Esophagus (tissue), 2 donors: Measurements from ENCODE around the gene CDH13. TPM values are rescaled to one million over a fixed set of nuclear protein-coding genes. Genes with fewer than 3 reads are reported as not detected.
"Not testable (repeated sequence)": the region's sequence is repeated elsewhere in the genome, so short reads cannot be mapped to it uniquely, and the experiment has no call there.

Experiments used
- H3K27ac ChIP-seq, 2 donors: one replicate each; pipeline ENCODE4 v1.5.1; 2013; ENCODE audit warnings: low read depth in 2 of 2, mild to moderate bottlenecking in 2 of 2, inconsistent platforms in 1 of 2, low read length in 1 of 2, moderate library complexity in 1 of 2
- H3K27me3 ChIP-seq, 2 donors: one replicate each; pipeline ENCODE4 v1.6.1; 2013; ENCODE audit warnings: low read length in 2 of 2, control low read depth in 1 of 2, mild to moderate bottlenecking in 1 of 2; ENCODE audit not compliant: insufficient read depth in 2 of 2, control insufficient read depth in 1 of 2
- H3K36me3 ChIP-seq, 2 donors: one replicate each; pipeline ENCODE4 v1.6.1; 2013; ENCODE audit warnings: low read length in 1 of 2; ENCODE audit not compliant: control insufficient read depth in 2 of 2, insufficient read depth in 2 of 2
- H3K4me1 ChIP-seq, 2 donors: one replicate each; pipeline ENCODE4 v1.6.1; 2013; ENCODE audit warnings: low read length in 1 of 2; ENCODE audit not compliant: control insufficient read depth in 2 of 2, insufficient read depth in 2 of 2
- H3K4me3 ChIP-seq, 2 donors: one replicate each; pipeline ENCODE4 v1.5.1; 2013; ENCODE audit warnings: low read length in 2 of 2, mild to moderate bottlenecking in 2 of 2, low read depth in 1 of 2, moderate library complexity in 1 of 2
- H3K9me3 ChIP-seq, 2 donors: one replicate each; pipeline ENCODE4 v1.6.1; 2013; ENCODE audit warnings: mild to moderate bottlenecking in 2 of 2, low read depth in 1 of 2, low read length in 1 of 2, moderate library complexity in 1 of 2; ENCODE audit not compliant: control insufficient read depth in 2 of 2, insufficient read depth in 1 of 2
- WGBS, 2 donors: extraction: QIAGEN DNeasy Blood & Tissue Kit; methylation state at CpG; one replicate each; pipeline ENCODE4 v1.1.7; 2013; 5-methylcytosine and 5-hydroxymethylcytosine counted together
- polyA plus RNA-seq, 2 donors: library from polyadenylated mRNA; stranded (reverse); fragments of 200-250 nt; gene quantifications; one replicate each; pipeline ENCODE4 v1.2.3, GENCODE V29; 2013
- donor health status: healthy with polysubstance abuse.
- donor health status: Bipolar disorder and iron deficiency.

CDH13 gene
- polyA plus RNA-seq, 2 donors, result 1.3 to 4.3 TPM

DNA sequence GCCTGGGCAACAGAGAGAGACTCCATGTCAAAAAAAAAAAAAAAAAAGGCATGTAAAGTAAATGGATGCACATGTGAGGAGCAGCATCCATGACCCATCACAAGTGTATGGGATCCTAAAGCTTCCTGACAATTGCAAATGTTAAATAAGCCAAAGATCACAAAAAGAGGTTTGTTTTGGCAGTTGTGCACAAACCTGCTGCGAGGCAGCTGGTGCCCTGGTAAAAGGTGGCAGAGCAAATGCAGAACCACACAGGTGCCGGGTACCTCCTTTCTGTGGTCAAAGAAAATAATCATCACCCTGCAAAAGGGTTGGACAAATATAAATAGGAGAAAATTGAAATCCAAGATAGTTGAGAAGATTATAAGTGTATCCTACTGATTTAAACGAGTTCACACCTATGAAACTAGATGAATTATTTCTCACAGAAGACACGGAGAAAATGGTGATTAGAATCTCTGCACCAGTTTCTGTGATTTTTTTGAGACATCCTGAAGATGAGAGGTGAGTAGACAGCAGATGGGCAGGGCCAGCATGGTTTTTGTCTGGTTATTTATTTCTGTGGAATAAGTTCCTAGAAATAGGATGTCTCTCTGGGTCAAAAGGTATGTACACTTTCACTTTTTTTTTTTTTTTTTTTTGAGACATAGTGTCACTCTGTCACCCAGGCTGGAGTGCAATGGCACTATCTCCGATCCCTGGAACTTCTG is 291.3 kb downstream of the CDH13 start:
- Histone ChIP-seq H3K4me3 (no peak overlapping the region), H3K27ac (no peak overlapping the region), H3K4me1 (no peaks in the 10 kb centered on the region), H3K27me3 (no peaks in the 10 kb centered on the region), H3K36me3 (no peaks in the 10 kb centered on the region), H3K9me3 (no peaks in the 10 kb centered on the region)
- WGBS, 2 donors, result 68 to 76% methylated on average over 5 of the region's 5 CpGs

DNA sequence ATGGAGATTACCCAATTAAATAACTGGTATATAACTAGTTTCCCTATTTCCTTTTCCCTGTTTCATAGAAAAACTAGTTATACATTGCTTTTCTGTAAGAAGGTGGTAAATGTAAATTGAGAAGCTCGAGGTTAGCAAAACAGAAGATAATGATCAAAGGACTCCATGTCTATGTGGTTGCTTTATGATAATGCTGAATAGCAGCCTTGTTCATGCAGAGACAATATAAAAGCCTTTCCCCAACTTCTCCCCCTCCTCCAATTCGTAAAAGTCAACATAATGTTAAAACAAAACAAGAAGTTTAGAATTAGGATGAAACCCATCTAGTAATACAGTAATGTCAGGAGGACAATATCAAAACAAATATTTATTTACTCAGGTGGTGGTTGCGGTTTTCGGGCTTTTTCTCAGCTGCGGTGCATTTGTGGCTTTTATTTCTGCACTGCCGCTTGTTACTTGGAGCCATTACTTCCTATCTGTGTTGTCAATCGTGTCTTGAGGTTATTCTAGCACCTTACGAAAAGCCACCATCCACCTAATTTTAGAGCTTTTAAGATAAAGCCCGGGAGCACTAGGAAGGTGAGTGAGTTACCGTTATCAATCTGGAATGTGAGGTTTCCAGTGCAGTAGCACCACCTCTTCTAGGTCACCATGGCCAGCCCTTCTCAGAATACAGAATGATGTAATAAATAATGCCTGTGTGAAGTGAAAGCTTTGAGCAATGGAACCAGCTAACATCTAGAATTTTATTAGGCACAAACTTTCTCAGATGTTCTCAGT is 297.5 kb downstream of the CDH13 start:
- H3K27ac ChIP-seq, result no peak overlapping the region
- H3K36me3 ChIP-seq, result no peaks in the 10 kb centered on the region
- H3K9me3 ChIP-seq, result peaks cover 0 to 2% of the 10 kb centered on the region in 2 donors
- no peaks in the 10 kb centered on the region for H3K27me3 ChIP-seq
- no peaks in the 10 kb centered on the region for H3K4me1 ChIP-seq
- 47 to 50% methylated on average over 10 of the region's 10 CpGs for WGBS, 2 donors
- no peak overlapping the region for H3K4me3 ChIP-seq

DNA sequence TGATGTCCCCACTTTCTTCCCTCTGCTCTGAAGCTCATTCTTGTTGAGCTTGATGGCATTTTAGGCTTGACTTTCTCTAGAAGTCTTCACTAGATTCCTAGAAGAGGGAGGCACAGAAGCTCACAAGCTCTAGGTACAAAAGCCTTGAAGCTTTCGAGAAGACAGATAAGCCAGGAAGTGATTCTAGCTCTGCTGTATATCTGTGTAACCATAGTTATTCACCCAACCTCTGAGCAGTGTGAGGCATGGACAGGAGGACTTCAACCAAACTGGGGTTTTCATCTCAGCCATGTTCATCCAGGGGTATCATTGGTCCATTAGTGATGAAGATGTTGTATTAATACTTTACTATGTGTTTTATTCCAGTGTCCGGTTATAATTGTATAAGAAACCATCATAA is 299.7 kb downstream of the CDH13 start:
- H3K9me3 ChIP-seq, result peaks cover 0 to 2% of the 10 kb centered on the region in 2 donors
- 82 to 86% methylated on average over 2 of the region's 2 CpGs for WGBS, 2 donors

DNA sequence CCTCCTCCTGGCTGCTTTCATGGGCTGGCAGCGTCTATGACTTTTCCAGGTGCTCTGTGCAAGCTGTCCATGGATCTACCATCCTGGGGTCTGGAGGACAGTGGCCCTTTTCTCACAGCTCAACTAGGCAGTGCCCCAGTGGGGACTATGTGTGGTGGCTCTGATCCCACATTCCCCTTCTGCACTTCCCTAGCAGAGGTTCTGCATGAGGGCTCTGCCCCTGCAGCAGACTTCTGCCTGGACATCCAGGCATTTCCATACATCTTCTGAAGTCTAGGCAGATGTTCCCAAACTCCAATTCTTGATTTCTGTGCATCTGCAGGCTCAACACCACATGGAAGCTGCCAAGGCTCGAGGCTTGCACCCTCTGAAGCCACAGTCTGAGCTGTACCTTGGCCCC is 307.2 kb downstream of the CDH13 start:
- not testable (repeated sequence) for H3K27ac ChIP-seq, H3K27me3 ChIP-seq, H3K4me1 ChIP-seq, H3K4me3 ChIP-seq, H3K9me3 ChIP-seq, H3K36me3 ChIP-seq
- WGBS, 2 donors, result 71 to 83% methylated on average over 2 of the region's 2 CpGs

More for the DNA sequence above, 299.7 kb downstream of the CDH13 start:
- H3K36me3 ChIP-seq, result no peaks in the 10 kb centered on the region
- no peak overlapping the region for H3K27ac ChIP-seq
- H3K27me3 ChIP-seq, result no peaks in the 10 kb centered on the region
- H3K4me3 ChIP-seq, result no peak overlapping the region
- H3K4me1 ChIP-seq, result no peaks in the 10 kb centered on the region

DNA sequence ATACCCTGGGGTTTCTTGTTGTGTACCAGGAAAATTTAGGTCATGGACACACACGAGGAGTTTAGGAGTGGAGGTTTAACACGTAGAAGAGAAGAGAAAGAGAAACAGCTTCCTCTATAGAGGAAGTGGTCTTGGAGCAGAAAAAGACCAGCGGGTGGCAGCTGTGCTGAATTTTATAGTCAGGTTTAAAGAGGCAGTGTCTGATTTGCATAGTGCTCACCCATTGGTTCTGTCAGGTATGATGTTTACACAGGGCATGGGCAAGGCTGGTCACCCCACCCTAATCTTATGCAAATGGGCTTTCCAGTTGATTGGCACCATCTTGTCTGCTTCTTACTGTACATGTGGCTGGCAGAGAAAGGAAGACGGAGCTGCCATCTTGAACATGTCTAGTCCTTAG is 309.0 kb downstream of the CDH13 start:
- H3K36me3 ChIP-seq, result no peaks in the 10 kb centered on the region
- WGBS, 2 donors, result 76 to 79% methylated on average over 4 of the region's 4 CpGs
- no peaks in the 10 kb centered on the region for H3K4me1 ChIP-seq
- H3K27ac ChIP-seq, result no peak overlapping the region
- H3K4me3 ChIP-seq, result no peak overlapping the region
- H3K27me3 ChIP-seq, result no peaks in the 10 kb centered on the region
- H3K9me3 ChIP-seq, result peaks cover 0 to 4% of the 10 kb centered on the region in 2 donors

DNA sequence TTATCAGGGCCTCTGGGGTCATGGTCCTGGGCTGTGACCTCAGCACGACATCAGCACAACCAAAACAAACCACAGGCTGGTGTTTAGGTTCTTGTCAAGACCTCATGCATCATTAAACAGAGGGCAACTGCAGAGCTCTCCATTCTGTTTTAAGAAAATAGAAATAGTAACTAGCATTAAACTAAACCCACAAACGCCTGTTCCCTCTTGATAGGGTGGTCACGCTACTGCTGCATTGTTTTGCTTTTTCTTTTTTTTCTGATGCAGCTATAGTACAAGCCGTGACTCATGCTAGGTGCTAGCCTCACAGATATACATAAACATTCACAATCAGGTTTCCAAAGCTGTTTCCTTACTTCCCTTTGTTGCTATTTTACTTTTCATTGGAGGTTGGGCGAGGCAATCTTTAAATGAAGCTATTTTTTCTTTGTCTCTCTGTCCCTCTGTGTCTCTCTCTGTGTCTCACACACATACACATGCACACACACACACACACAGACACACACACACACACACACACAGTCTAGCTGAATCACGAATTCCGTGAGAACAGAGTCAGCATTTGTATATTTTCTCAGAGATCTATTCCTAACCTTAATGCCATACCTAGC is 310.3 kb downstream of the CDH13 start:
- 36% methylated on average over 7 of the region's 7 CpGs for WGBS, 2 donors
- Histone ChIP-seq H3K4me3 (no peak overlapping the region), H3K4me1 (no peaks in the 10 kb centered on the region), H3K9me3 (peaks cover 0 to 4% of the 10 kb centered on the region in 2 donors), H3K27ac (no peak overlapping the region), H3K27me3 (no peaks in the 10 kb centered on the region), H3K36me3 (no peaks in the 10 kb centered on the region)

DNA sequence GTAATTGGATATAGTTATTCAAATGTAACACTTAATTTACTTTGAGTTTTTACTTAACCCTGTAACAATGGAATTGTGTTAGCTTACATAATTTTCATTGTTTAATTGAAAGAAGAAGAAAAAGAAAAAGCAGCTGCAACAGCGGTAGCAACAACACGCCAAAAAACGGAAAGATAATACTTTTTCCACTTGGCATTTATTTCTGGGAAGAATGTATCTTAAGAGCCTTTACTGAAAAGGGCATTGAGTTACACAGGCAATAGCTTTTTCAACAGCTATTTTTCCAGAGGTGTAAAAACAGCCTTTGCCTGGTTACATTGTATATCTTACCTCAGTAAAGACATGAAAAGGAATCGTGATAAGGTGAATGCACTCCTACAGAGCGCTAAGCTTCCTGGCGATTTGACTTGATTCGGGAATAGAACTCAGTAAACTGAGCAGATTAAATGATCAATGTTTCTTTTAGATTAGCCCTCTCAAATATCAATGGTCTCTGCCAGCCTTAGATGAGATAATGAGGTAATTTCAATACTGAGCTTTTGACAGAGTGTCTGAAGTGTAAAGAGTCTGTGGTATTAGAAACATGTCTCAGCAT is 311.3 kb downstream of the CDH13 start:
- no peaks in the 10 kb centered on the region for H3K27me3 ChIP-seq
- no peaks in the 10 kb centered on the region for H3K36me3 ChIP-seq
- H3K9me3 ChIP-seq, result peaks cover 0 to 4% of the 10 kb centered on the region in 2 donors
- WGBS, 2 donors, result 68 to 75% methylated on average over 7 of the region's 7 CpGs
- no peaks in the 10 kb centered on the region for H3K4me1 ChIP-seq
- H3K27ac ChIP-seq, result no peak overlapping the region
- no peak overlapping the region for H3K4me3 ChIP-seq

DNA sequence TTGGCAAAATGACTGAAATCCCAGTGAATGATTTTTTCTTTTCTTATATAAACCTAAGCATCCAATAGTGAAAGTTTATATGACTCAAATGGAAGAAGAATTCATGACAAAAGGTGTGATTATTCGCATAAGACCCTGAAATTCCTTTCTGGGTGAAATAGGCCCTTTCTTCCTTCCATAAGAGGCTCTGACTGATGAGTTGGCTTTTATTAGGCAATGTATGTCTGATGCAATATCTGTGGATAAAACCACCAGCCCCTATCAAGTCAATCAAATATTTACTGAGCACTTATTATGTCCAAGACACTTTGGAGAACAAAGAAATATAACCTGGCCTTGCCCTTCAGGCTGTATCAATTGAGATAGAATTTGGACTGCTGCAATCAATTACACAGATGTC is 316.6 kb downstream of the CDH13 start:
- Histone ChIP-seq H3K4me3 (no peak overlapping the region), H3K4me1 (no peaks in the 10 kb centered on the region), H3K36me3 (no peaks in the 10 kb centered on the region), H3K27ac (no peak overlapping the region), H3K27me3 (no peaks in the 10 kb centered on the region), H3K9me3 (no peaks in the 10 kb centered on the region)
- WGBS, 2 donors, result 84 to 93% methylated on average over 1 of the region's 1 CpG

DNA sequence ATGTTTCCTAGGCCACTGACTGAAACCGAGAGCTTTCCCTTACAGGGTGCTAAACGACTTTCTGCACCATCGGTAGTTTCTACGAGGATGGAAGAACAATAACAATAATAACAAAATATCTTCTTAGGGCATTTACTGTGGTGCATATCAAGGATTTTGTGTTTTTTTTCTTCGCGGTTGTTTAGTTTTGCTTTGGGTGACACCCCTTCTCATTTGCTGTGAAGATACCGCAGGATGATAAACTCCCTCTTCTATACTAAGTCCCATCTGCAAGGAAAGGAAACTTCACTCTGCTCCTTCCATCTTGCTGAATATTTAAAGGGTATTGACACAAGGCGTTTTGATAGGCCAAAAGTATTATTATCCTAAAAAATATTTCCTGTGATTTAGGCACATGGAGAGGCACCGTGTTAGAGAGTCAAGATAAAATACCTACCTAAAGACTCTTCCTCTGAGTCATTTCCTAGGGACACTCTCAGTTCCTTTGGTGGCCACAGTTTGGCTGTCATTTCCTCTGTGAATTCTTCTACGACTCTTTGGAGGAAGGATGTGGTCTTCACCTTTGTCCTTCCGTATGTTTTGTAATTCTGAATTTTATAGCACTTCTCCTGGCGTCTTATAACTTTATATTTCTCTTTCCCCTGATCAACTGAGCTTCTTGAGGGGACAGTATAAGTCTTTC is 318.8 kb downstream of the CDH13 start:
- WGBS, 2 donors, result 80 to 82% methylated on average over 12 of the region's 12 CpGs
- Histone ChIP-seq H3K4me3 (no peak overlapping the region), H3K9me3 (no peaks in the 10 kb centered on the region), H3K27me3 (no peaks in the 10 kb centered on the region), H3K36me3 (no peaks in the 10 kb centered on the region), H3K4me1 (no peaks in the 10 kb centered on the region), H3K27ac (no peak overlapping the region)
